Activated CD8-positive, alpha-beta memory T cell treated with anti-CD3 and anti-CD28 coated beads, Interleukin-2, amount 50 U/mL, for 24 hours (primary cell): ENCODE data around the gene FN1.
"Not testable (repeated sequence)": the region's sequence is repeated elsewhere in the genome, so short reads cannot be mapped to it uniquely, and the experiment has no call there.

Experiments used
- DNase-seq: peaks from one replicate; pipeline ENCODE4 v3.0.0-alpha.2; 2020; ENCODE audit errors: extremely low read depth

FN1 gene

DNA sequence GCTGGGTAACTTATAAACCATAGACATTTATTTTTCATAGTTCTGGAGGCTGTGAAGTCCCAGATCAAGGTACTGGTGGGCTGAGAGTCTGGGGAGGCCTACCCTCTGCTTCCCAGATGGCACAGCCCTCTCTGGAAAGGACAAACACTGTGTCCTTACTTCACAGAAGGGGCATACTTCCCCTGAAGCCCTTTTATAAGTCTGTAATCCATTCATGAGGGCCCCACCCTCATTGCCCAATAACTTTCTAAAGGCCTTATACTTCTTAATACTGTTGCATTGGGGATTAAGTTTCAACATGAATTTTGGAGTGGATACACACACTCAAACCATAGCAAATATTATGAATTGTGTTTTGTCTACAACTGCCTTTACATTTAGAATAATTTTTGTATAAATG, 88.0 kb downstream of the FN1 start:
- no peak for DNase-seq

DNA sequence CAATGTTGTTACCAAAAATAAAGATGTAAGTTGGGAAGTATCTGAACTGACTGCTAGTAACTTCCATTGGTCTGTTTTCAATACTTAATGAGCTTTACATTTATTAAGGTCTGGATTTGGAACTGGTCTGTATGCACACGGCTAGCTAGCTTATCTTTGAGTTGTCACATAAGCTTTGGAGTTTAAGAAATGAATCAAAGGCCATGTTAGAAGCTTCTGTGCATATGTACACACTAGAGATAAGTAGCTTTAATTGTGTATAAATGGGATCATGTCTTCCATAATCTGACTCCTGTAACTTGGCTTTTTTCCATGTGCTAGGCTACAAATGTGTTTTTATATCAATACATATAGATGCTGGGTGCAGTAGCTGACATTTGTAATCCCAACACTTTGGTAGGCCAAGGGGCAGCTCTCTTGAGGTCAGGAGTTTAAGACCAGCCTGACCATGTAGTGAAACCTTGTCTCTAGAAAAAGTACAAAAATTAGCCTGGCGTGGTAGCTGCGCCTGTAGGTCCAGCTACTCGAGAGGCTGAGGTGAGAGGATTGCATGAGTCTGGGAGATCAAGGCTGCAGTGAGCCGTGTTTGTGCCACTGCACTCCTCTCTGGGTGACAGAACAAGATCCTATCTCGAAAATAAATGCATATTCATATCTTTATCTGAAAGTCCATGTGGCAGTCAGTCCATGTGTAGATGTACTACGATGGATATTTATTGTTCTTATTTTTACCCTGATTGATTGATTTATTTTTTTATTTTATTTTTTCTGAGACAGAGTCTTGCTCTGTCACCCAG, 96.8 kb downstream of the FN1 start:
- no peak for DNase-seq

DNA sequence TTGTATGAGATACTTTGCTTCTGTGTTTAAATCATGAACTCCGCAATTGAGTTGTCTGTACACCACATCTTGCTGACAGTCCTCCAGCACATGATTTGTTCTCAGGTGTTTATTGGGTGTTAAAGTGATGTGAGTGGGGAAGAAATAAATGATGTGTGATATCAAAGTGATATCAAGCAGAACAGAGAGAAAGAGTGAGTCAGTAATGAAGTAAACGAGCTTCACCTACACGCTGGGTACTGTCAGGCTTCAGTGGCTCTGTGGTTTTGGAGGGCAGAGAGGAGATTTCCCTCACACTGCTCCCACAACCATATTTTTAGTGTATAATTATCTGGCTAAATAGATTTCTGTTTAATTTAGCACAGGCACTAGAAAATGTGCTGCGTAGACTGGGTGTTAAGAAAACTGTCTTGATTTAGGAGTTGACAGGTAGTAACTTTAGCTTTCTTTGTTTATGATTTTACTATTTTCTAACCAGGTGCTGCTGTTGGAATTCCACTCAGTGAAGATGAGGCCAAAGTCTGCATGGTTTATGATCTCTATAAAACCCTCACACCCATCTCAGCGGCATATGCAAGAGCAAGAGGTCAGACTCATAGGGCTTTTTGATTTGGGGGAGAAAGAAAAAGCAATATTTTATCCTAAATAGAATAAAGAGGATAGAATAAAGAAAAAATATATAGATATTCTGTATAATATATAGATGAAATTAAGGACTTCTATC, 102.8 kb downstream of the FN1 start:
- DNase-seq = no peak

DNA sequence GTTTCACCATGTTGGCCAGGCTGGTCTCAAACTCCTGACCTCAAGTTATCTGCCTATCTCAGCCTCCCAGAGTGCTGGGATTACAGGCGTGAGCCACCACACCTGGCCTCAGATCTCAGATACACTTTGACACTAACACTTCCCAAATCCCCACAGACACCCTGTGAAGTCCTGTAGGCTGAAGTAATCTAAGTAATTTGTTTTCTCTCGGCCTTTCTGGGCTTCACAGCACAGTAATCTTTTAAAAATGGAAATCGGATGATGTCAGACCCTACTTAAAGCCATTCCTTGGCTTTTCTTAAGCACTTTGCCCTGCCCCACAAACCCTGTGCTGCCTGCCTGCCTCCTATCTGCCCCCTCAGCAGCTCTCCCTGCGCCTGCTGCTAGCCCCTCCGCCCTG, 107.8 kb downstream of the FN1 start:
- DNase-seq = no peak

DNA sequence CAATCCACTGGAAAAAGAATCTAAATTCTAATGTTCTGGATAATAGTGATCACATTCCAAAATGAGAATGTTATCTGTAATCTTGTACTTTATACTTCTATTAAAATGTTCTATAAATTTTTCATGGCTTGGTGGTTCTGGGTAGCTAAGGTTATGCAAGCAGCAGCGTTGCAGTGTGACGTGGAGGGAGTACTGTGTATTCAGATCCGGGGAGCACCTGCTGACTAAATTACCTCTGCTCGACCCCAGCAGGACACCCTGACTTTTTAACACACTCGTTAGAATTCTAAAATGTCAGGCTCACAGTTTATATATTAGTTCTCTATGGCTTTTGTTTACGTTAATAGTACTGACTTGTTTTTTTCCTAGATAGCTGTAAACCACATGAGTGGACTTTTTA, 111.1 kb downstream of the FN1 start:
- DNase-seq = no peak

DNA sequence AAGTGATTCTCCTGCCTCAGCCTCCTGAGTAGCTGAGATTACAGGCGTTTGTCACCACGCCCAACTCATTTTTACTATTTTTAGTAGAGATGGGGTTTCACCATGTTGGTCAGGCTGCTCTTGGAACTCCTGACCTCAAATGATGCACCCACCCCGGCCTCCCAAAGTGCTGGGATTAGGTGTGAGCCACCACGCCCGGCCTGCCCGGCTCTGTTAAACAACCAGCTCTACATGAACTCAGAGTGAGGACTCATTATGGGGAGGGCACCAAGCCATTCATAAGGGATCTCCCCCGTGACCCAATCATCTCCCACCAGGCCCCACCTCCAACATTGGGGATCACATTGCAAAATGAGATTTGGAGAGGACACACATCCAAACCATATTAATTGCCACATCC, 115.2 kb downstream of the FN1 start:
- DNase-seq = no peak

DNA sequence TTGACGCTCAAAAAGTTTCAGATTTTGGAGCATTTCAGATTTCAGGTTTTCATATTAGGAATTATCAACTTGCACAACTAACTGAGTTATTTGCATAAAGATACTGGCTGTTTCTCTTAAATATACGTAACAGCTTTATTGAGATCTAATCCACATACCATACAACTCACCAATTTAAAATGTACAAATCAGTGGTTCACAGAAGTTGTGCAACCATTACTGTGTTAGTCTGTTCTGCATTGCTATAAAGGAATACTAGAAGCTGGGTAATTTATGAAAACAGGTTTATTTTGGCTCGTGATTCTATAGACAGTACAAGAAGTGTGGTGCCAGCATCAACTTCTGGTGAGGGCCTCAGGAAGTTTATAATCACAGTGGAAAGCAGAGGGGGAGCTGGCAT, 115.8 kb downstream of the FN1 start:
- no peak for DNase-seq

DNA sequence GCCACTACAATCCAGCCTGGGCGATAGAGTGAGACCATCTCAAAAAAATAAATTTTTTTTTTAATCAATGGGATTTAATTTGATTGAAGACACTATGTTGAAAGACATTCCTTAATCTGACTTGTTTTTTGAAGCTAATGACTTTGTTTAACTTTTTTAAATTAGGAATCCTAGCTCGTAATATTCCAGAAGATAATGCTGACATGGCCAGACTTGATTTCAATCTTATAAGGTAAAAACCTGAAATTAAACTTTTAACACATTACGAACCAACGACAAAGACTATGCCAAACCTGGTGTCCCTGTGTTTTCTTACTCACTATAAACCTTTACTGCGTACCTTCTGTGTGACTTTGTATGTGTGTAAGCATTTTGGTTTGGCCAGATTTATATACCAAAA, 116.4 kb downstream of the FN1 start:
- DNase-seq = no peak

DNA sequence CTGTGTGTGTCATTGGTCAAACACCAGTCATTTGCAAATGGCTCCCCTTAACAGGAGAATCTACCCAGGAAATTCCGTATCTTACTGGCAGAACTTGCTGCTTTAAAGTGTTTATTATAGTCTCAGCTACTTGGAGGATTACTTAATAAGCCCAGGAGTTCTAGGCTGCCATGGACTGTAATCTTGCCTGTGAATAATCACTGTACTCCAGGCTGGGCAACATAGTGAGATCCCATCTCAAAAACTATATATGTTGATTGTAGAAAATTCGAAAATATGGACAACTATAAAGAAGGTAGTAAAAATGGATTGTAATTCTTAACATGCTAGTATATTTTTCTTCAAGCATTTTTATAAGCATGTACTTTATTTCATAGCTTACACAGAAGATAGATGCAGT, 119.5 kb downstream of the FN1 start:
- DNase-seq = no peak

DNA sequence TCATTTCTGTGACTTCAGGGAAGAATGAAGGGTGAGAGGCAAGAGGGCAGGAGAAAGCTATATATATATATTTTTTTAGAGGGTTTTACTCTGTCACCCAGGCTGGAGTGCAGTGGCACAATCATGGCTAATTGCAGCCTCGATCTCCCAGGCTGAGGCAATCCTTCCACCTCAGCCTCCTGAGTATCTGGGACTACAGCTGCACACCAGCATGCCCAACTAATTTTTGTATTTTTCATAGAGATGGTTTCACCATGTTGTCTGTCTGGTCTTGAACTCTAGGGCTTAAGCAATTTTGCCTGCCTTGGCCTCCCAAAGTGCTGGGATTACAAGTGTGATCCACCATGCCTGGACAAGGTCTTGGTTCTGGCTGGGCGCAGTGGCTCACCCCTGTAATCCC, 120.6 kb downstream of the FN1 start:
- DNase-seq = no peak

DNA sequence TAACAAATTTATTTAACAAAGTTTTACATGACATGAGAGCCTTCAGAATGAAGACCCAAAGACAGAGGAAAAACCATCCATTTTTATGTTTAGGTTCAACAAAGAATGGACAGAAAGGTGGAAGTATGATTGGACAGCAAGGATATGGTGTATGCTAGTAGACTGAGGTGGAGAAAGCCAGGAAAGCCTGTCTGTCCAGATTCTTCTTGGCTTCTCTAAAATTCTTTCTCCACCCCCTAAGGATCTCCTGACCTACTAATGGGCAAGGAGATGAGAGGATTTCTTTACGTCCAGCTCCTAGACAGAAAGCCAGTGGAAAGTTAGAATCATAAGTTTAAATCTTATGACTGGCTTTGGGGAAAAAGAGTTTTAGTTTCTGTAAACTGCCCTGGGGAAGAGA, 121.0 kb downstream of the FN1 start:
- DNase-seq = no peak

DNA sequence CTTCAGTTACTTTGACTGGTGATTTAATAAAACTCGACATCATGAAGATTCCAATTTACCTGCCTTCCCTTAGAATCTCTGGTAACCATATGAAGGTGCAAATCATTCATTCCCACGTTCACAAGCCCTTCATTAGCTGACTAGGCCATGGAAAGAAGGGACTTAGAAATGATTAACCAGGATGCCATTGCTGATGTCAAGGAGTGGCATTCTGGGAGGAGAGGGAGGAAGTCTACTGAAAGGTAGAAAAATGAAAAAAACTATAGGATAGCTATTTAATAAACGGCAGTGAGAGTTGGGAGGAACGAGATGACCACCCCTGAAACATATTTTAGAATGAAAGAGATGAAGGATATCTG, 122.6 kb downstream of the FN1 start:
- no peak for DNase-seq

DNA sequence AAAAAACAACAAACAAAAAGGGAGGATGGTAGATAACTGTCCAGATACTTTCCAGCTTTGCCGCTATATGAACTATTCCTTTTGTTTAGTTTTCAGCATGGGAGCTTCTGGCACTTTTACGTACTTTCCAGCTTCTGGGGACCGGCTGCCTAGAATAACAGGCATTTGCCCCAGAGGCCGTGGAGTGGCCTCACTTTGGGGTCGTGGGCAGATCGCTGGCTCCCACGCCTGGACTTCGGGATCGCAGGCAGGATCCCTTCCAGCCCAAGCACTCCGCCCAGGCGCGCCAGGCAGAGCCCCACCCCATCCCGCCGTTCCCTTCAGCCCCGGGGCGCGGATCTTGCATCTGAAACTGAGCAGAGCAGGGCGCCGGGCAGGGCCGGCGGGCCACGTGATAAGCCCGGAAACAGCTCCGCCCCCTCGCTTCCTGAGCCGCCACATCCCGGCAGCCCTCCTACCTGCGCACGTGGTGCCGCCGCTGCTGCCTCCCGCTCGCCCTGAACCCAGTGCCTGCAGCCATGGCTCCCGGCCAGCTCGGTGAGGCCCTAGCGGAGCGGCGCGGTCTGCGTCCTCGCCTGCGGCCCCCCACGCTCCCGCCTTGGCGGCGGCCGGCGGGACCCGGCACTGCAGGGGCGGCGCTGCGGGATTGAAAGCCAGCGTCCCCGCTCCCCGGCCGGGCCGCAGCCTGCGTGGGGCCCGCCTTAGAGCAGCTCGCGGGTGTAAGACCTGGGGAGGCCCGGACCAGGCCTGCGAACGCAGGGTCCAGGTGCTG, 124.1 kb downstream of the FN1 start, which contains the start of gene ATIC:
ATIC (plus strand) TSS at position 435 of the 772 bp plus-strand sequence; CDS start at position 519, 84 bp downstream.
- peak; percentile 82 for DNase-seq

DNA sequence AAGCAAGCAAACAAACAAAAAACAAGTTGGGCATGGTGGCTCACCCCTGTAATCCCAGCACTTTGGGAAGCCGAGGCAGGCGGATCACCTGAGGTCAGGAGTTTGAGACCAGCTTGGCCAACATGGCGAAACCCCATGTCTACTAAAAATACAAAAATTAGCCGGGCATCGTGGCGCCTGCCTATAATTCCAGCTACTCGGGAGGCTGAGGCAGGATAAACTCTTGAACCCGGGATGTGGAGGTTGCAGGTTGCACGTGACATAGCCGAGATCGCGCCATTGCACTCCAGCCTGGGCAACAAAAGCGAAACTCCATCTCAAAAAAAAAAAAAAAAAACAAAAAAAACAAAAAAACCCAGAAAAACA, 124.6 kb downstream of the FN1 start:
- DNase-seq = not testable (repeated sequence)
